Prostate gland (tissue), 2 donors: ENCODE measurements around the gene KIF26B.

Experiments
- CTCF ChIP-seq, 4 experiments: fragments of 200-600 bp in 2 of 4; fragments of 450-650 bp in 2 of 4; sonication (generic) in 2 of 4; IDR thresholded peaks; 1 replicate in 3 of 4; 2 replicates in 1 of 4; pipeline ENCODE4 v1.5.1; 2016 to 2019; ENCODE audit warnings: antibody characterized with exemption in 4 of 4, mild to moderate bottlenecking in 2 of 4, moderate library complexity in 2 of 4
- POLR2AphosphoS5 ChIP-seq: sonication (generic); formaldehyde crosslinking; IDR thresholded peaks from one replicate; pipeline ENCODE4 v1.6.1; 2017; ENCODE audit warnings: antibody characterized with exemption

- TF ChIP-seq CTCF (IDR thresholded peaks at IDR 0.05) (no peak), POLR2AphosphoS5 (no peak)
These were observed 146.4 kb downstream of the KIF26B start for GRCh38 chr1:245301162-245301580.
